SIG-M5 treated with dmso at 0.1 percent for 504 hours (cell line): ENCODE data around the gene DDX46.
A peak's percentile ranks its signal among the peaks of the same experiment; 100 is the strongest.
"Not testable (repeated sequence)": the region's sequence is repeated elsewhere in the genome, so short reads cannot be mapped to it uniquely, and the experiment has no call there.

Experiments used
- DNase-seq: peaks from one replicate; lab custom pipeline; 2025; ENCODE audit not compliant: unreplicated experiment; lab: John Stamatoyannopoulos, UW

The DDX46 gene

DNA sequence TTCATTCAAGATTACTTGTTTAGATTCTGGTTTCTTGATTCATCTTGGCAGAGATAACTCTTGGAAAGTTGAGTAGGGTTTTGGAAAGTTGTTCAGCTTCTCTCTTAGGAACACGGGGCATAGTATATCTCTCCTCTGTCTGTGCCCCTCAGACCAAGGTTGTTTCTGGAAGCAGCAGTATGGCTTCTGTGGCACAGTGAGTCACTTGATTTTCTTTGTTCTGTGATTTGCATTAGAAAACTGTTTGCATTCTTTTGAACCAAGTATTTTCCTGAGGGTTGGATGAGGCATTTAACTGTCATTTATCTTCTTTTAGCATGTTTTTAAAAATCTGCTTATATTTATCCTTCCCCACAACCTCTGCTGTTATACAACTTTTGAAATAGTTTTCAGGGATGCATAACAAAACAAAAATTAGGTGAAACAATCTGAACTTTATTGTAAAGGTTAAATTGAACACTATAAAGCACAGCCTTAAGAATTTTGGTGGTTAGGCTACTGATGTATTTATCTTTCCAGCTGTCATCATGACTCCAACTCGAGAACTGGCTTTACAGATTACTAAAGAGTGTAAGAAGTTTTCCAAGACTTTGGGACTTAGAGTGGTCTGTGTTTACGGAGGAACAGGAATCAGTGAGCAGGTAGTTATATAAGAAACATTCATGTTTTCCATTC, 26.5 kb downstream of the DDX46 start:
- DNase-seq = no peak

DNA sequence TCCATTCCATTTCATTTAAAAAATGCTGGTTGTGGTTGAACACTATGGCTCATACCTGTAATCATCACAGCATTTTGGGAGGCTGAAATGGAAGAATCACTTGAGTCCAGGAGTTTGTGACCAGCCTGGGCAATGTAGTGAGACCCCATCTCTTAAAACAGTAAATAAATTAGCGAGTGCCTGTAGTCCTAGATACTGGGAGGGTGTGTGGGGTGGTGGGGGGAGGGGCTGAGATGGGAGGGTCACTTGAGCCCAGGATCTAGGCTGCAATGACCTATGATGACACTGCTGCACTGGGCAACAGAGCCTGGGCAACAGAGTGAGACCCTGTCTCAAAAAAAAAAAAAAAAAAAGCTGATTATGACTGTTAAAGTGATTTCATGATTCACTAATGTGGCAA, 29.1 kb downstream of the DDX46 start:
- DNase-seq = no peak

DNA sequence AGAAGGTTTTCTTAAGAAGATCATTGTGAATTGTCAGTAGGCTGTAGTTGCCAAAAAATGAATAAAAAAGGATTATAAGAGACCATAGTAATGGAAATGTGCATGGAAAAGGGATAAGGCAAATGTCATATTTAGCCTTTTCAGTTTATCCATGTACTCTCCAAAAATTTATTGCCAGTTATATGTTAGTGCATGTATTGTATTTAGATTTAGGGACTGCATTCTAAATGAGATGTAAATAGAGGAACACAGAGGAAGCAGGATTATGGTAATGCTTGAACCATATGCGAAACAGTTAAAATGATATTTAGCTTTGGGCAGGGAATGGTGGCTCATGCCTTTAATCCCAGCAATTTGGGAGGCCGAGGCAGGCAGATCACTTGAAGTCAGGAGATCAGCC, 33.0 kb downstream of the DDX46 start:
- DNase-seq = no peak

DNA sequence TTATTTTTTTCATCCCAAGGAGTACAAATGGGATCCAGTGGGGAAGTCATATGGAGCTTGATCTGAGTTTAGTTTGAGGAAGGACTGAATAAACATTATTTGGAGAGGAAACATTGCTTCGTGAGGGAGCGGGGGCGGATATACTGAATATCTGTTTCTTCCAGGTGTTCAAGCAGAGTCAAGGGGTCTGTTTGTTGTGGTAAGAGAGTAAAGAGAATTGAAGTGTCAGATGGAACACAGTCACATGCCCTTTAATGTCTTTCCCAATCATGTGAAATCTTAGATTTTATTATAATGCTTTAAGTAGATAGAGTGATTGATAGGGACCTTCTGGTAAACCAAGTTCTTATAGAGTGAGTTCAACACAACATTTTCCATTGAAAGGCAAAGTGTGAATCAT, 33.7 kb downstream of the DDX46 start:
- no peak for DNase-seq

DNA sequence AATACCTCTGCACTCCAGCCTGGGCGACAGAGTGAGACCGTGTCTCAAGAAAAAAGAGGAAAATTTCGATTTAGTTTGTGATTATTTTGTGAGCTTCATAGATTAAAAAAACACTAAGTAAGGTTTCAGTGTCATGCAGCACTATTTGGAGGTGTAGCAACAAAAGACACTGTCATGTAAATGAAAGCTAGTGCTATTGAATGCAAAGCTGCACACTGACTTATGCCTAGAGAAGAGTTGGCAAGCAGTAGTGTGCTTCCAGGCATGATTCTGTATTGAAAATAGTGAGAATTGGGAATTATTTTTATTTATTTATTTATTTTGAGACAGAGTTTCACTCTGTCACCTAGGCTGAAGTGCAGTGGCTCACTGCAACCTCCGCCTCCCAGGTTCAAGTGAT, 34.5 kb downstream of the DDX46 start:
- no peak for DNase-seq

GRCh38 chr5:134794082-134794481, 35.5 kb downstream of the DDX46 start:
- DNase-seq = no peak

DNA sequence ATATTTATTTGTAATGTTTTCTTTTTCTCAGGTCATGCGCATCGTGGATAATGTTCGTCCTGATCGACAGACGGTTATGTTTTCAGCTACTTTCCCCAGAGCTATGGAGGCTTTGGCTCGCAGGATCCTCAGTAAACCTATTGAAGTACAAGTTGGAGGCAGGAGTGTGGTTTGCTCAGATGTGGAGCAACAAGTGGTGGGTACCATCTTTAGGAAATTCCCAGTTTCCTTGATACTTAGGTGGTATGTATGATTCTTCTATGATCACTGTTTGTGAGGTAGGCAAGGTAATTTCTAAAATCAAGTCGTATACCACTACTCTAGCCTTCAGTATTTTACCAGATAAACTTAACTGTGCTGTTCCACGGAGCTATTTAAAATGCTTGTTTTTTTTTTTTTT, 36.2 kb downstream of the DDX46 start:
- DNase-seq = no peak

GRCh38 chr5:134798468-134798867, 39.9 kb downstream of the DDX46 start:
- no peak for DNase-seq

GRCh38 chr5:134803821-134804220, 45.2 kb downstream of the DDX46 start:
- no peak for DNase-seq

GRCh38 chr5:134813407-134813806, 54.8 kb downstream of the DDX46 start:
- DNase-seq = peak; percentile 12

DNA sequence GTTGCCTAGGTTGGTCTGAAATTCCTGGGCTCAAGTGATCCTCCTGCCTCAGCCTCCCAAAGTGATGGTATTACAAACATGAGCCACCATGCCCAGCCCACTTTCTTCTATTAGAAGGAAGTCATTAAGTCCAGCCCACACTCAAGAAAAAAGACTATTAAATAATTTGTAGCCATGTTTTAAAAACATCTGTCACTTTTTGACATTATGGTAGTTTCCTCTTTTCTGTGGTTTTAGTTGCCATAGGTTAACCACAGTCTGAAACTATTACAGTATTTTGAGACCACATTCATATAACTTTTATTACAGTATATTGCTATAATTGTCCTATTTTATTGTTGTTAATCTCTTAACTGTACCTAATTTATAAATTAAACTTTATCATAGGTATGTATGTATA, 55.2 kb downstream of the DDX46 start:
- DNase-seq = peak; percentile 64

- DNase-seq = no peak
Observed at GRCh38 chr5:134817006-134817405, 58.4 kb downstream of the DDX46 start.

DNA sequence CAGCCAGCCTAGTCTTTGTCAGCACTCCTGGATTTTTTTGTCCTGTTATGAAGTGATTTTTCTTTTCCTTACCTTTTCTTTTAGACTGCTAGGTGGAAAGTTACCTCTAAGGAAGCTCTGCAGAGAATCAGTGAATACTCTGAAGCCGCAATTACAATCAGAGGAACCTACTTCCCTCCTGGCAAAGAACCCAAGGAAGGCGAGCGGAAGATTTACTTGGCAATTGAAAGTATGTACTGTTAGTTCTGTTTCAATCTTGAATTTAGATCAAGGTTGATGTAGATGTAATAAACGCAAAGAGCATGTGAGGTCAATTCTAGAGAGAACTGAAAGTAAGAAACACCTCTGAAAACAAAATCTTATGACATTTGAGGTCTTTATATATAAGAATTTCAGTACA, 60.2 kb downstream of the DDX46 start:
- no peak for DNase-seq

GRCh38 chr5:134819407-134819963, 60.9 kb downstream of the DDX46 start:
- DNase-seq = no peak

DNA sequence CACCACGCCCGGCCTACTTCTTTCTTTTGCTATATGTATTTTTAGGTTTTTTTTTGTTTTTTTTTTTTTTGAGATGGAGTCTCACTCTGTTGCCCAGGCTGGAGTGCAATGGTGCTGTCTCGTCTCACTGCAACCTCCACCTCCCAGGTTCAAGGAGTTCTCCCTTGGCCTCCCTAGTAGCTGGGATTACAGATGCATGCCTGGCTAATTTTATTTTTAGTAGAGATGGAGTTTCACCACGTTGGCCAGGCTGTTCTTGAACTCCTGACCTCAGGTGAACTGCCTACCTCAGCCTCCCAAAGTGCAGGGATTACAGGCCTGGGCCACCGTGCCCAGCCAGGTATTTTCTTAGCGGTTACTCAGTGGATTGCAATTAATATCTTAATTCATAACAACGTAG, 63.3 kb downstream of the DDX46 start:
- DNase-seq = no peak

GRCh38 chr5:134824681-134825080, 66.1 kb downstream of the DDX46 start:
- no peak for DNase-seq

GRCh38 chr5:134825212-134825611, 66.6 kb downstream of the DDX46 start:
- no peak for DNase-seq

- no peak for DNase-seq
Observed at GRCh38 chr5:134833340-134834032, 74.9 kb downstream of the DDX46 start.

DNA sequence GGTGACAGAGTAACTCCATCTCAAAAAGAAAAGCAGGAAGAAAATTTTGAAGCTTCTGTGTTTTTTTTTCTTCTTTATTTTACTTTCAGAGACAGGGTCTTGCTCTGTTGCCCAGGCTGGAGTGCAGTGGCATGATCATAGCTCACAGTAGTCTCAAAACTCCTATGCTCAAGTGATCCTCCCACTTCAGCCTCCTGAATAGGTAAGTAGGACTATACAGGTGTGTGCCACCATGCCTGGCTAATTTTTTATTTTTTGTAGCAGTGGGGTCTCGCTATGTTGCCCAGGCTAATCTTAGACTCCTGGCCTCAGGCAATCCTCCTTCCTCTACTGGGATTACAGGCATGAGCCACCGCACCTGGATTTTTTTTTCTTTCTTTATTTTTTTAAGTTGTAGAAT, 77.0 kb downstream of the DDX46 start:
- DNase-seq = no peak

DNA sequence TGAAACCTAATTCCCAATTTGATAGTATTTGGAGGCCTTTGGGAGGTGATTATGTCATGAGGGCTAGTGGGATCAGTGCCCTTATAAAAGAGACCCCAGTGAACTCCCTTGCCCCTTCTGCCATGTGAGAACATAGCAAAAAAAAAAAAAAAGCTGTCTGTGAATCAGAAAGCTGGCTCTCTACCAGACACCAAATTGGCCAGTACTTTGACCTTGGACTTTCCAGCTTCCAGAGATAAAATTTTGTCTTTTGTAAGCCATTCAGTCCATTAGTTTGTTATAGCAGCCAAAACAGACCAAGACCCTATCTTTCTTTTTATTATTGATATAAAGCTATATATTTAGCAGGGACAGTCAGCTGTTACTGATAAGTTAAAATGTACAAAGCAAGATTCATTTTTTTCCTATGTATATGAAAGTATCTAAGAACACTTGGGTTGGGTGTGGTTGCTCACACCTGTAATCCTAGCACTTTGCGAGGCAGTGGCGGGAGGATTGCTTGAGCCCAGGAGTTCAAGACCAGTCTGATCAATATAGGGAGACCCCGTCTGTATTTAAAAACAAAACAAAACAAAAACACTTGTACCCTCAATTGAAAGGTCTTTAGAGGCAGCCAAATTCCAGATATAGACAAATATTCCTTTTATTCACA, 79.1 kb downstream of the DDX46 start:
- no peak for DNase-seq

DNA sequence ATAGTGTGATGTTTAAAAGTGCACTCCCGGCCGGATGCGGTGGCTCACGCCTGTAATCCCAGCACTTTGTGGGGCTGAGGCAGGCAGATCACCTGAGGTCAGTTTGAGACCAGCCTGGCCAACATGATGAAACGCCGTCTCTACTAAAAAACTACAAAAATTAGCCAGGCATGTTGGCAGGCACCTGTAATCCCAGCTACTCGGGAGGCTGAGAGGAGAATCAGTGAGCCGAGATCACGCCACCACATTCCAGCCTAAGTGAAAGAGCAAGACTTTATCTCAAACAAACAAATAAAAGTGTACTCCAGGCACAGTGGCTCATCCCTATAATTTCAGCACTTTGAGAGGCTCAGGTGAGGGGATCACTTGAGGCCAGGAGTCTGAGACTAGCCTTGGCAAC, 79.8 kb downstream of the DDX46 start:
- DNase-seq = not testable (repeated sequence)

DNA sequence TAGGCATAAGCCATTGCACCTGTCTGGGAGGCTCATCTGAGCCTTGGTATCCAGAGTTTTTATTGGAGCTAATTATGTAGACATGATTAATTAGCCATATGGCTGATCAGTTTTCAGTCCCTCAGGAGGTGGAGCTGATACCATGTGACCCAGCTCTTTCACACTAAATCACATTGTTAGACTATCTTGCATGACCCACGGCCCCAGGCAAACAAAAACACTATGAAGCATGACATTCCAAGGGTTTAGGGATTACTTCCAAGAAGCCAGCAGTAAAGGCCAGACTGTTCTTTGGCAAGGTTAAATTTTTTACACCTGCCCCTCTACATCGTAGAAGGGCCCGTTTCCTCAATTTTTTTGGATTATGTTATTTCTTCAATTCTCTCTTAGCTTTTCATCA, 82.2 kb downstream of the DDX46 start:
- DNase-seq = no peak
